Inferior parietal cortex (tissue), 1 donor: ENCODE results near the gene AIFM1.
A peak's percentile ranks its signal among the peaks of the same experiment; 100 is the strongest.

Source experiments
- DNase-seq: peaks from one replicate; pipeline ENCODE4 v3.0.0-alpha.2; 2016; ENCODE audit errors: extremely low spot score

AIFM1 gene

GRCh38 chrX:130093271-130093670, 72.4 kb downstream of the AIFM1 start:
- DNase-seq = no peak

- DNase-seq = no peak
Measured at GRCh38 chrX:130091980-130092522, 73.6 kb downstream of the AIFM1 start.

- no peak for DNase-seq
Measured at GRCh38 chrX:130090364-130090763, 75.3 kb downstream of the AIFM1 start.

- no peak for DNase-seq
Measured at GRCh38 chrX:130086447-130087206, 79.0 kb downstream of the AIFM1 start.

GRCh38 chrX:130085551-130086446, 79.8 kb downstream of the AIFM1 start:
- DNase-seq = no peak

- no peak for DNase-seq
Measured at GRCh38 chrX:130084631-130085237, 80.9 kb downstream of the AIFM1 start.

- no peak for DNase-seq
Measured at GRCh38 chrX:130083656-130084382, 81.8 kb downstream of the AIFM1 start.

- DNase-seq = no peak
Measured at GRCh38 chrX:130083107-130083490, 82.5 kb downstream of the AIFM1 start.

- DNase-seq = no peak
Measured at GRCh38 chrX:130082244-130083106, 83.2 kb downstream of the AIFM1 start.

- DNase-seq = no peak
Measured at GRCh38 chrX:130081421-130082045, 84.1 kb downstream of the AIFM1 start.

- DNase-seq = no peak
Measured at GRCh38 chrX:130080791-130081367, 84.8 kb downstream of the AIFM1 start.

- DNase-seq = peak; percentile 81
Measured at GRCh38 chrX:130079824-130080406, 85.7 kb downstream of the AIFM1 start.
